ENCODE results near the gene ACOX1. TPM values are rescaled to one million over a fixed set of nuclear protein-coding genes. Genes with fewer than 3 reads are reported as not detected.

Gene ACOX1
- total and polyA plus RNA-seq, 2 donors (not counting 1 experiment from before 2014, with no cell fraction given) = 6.6 to 31.2 TPM

GRCh38 chr17:75913537-75914210, 65.3 kb downstream of the ACOX1 start:
- H3K4me2 ChIP-seq (replicated peaks; ENCODE audit: low read depth, low read length, poor library complexity, severe bottlenecking) = no peak overlapping the region
- DNase-seq (no peak), ATAC-seq (ENCODE audit: low read depth) (no peak)
- no peak overlapping the region for H3K27ac Mint-ChIP-seq
- ChIA-PET CTCF (interaction anchor here (0.6 kb wide), 1 partner anchor 151 kb away, joined by 4 read pairs; no protein-coding TSS in a partner anchor), POLR2A (no interaction called here)
- no peak overlapping the region for H3K27ac ChIP-seq (ENCODE audit: low read length in 2 of 2)
- H3K27me3 Mint-ChIP-seq = no peaks in the 10 kb centered on the region
- H3K4me3 Mint-ChIP-seq = no peak overlapping the region
- H3K9me3 Mint-ChIP-seq (ENCODE audit: insufficient read depth) = no peaks in the 10 kb centered on the region
- intact Hi-C loops (cut with micrococcal nuclease) = no loop called here
- no peaks in the 10 kb centered on the region for H4K20me1 ChIP-seq (ENCODE audit: control insufficient read depth, insufficient read depth, low read length, poor library complexity, severe bottlenecking)
- no peaks in the 10 kb centered on the region for H3K9me3 ChIP-seq (ENCODE audit: control extremely low read depth in 1 of 3, control insufficient read depth in 2 of 3, insufficient read depth in 1 of 3, low read length in 2 of 3)
- H3K36me3 ChIP-seq (replicated peaks in 1 of 2; ENCODE audit: control extremely low read depth in 1 of 2, control insufficient read depth in 1 of 2, extremely low read depth in 1 of 2, insufficient read depth in 2 of 2, low read length in 1 of 2) = peaks cover 1 to 3% of the 10 kb centered on the region in 2 experiments
- no peak overlapping the region for H2AFZ ChIP-seq (ENCODE audit: insufficient read depth, low read depth, low read length, poor library complexity, severe bottlenecking)
- H3K4me1 ChIP-seq (ENCODE audit: control insufficient read depth in 2 of 2, insufficient read depth in 2 of 2, low read length in 2 of 2) = no peaks in the 10 kb centered on the region
- no peak for TF ChIP-seq EZH2 (IDR thresholded peaks at IDR 0.05; ENCODE audit: borderline replicate concordance, insufficient read depth, low read depth, low read length, poor library complexity, severe bottlenecking)
- TF ChIP-seq, protein P1, sequence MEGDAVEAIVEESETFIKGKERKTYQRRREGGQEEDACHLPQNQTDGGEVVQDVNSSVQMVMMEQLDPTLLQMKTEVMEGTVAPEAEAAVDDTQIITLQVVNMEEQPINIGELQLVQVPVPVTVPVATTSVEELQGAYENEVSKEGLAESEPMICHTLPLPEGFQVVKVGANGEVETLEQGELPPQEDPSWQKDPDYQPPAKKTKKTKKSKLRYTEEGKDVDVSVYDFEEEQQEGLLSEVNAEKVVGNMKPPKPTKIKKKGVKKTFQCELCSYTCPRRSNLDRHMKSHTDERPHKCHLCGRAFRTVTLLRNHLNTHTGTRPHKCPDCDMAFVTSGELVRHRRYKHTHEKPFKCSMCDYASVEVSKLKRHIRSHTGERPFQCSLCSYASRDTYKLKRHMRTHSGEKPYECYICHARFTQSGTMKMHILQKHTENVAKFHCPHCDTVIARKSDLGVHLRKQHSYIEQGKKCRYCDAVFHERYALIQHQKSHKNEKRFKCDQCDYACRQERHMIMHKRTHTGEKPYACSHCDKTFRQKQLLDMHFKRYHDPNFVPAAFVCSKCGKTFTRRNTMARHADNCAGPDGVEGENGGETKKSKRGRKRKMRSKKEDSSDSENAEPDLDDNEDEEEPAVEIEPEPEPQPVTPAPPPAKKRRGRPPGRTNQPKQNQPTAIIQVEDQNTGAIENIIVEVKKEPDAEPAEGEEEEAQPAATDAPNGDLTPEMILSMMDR (IDR thresholded peaks at IDR 0.05) = no peak
- no peak overlapping the region for H3K4me3 ChIP-seq (ENCODE audit: control extremely low read depth in 1 of 5, extremely low read depth in 1 of 5, insufficient read depth in 1 of 5, low read depth in 2 of 5, low read length in 4 of 5)
- 97% methylated on average over 30 of the region's 32 CpGs for WGBS (ENCODE audit: insufficient coverage)
- no peak overlapping the region for H3K9ac ChIP-seq (ENCODE audit: low read length)
- no peaks in the 10 kb centered on the region for H3K4me1 Mint-ChIP-seq
- H3K79me2 ChIP-seq (ENCODE audit: control insufficient read depth, insufficient read depth, low read length) = no peaks in the 10 kb centered on the region
- no peaks in the 10 kb centered on the region for H3K27me3 ChIP-seq (replicated peaks in 1 of 4; ENCODE audit: control extremely low read depth in 1 of 4, control insufficient read depth in 3 of 4, insufficient read depth in 4 of 4, low read length in 3 of 4)

GRCh38 chr17:75910699-75911098, 68.3 kb downstream of the ACOX1 start:
- intact Hi-C loops (cut with micrococcal nuclease) = no loop called here
- Histone ChIP-seq H3K9ac (ENCODE audit: low read length) (no peak overlapping the region), H3K36me3 (replicated peaks in 1 of 2; ENCODE audit: control extremely low read depth in 1 of 2, control insufficient read depth in 1 of 2, extremely low read depth in 1 of 2, insufficient read depth in 2 of 2, low read length in 1 of 2) (peaks cover 1 to 3% of the 10 kb centered on the region in 2 experiments), H4K20me1 (ENCODE audit: control insufficient read depth, insufficient read depth, low read length, poor library complexity, severe bottlenecking) (no peaks in the 10 kb centered on the region), H3K4me2 (replicated peaks; ENCODE audit: low read depth, low read length, poor library complexity, severe bottlenecking) (no peak overlapping the region), H3K9me3 (ENCODE audit: control extremely low read depth in 1 of 3, control insufficient read depth in 2 of 3, insufficient read depth in 1 of 3, low read length in 2 of 3) (no peaks in the 10 kb centered on the region), H3K27ac (ENCODE audit: low read length in 2 of 2) (no peak overlapping the region), H3K27me3 (replicated peaks in 1 of 4; ENCODE audit: control extremely low read depth in 1 of 4, control insufficient read depth in 3 of 4, insufficient read depth in 4 of 4, low read length in 3 of 4) (no peaks in the 10 kb centered on the region), H3K4me3 (ENCODE audit: control extremely low read depth in 1 of 5, extremely low read depth in 1 of 5, insufficient read depth in 1 of 5, low read depth in 2 of 5, low read length in 4 of 5) (no peak overlapping the region), H3K4me1 (ENCODE audit: control insufficient read depth in 2 of 2, insufficient read depth in 2 of 2, low read length in 2 of 2) (no peaks in the 10 kb centered on the region), H3K79me2 (ENCODE audit: control insufficient read depth, insufficient read depth, low read length) (no peaks in the 10 kb centered on the region), H2AFZ (ENCODE audit: insufficient read depth, low read depth, low read length, poor library complexity, severe bottlenecking) (no peak overlapping the region)
- no peak for DNase-seq
- Mint-ChIP-seq H3K4me1 (no peaks in the 10 kb centered on the region), H3K9me3 (ENCODE audit: insufficient read depth) (no peaks in the 10 kb centered on the region), H3K27me3 (no peaks in the 10 kb centered on the region), H3K27ac (no peak overlapping the region), H3K4me3 (no peak overlapping the region)
- ChIA-PET POLR2A (no interaction called here), CTCF (interaction anchor here (0.6 to 1.8 kb wide), 3 partner anchors 77 to 103 kb away, joined by 3 to 11 read pairs (median 5); no protein-coding TSS in a partner anchor)
- no peak for TF ChIP-seq EZH2 (IDR thresholded peaks at IDR 0.05; ENCODE audit: borderline replicate concordance, insufficient read depth, low read depth, low read length, poor library complexity, severe bottlenecking)
- TF ChIP-seq, protein P1 (IDR thresholded peaks at IDR 0.05) = no peak
- 90% methylated on average over 6 of the region's 6 CpGs for WGBS (ENCODE audit: insufficient coverage)
- ATAC-seq (ENCODE audit: low read depth) = no peak
